SIG-M5 treated with dmso at 0.1 percent for 504 hours (cell line): ENCODE measurements around the gene CBY1.

ENCODE experiments used
- DNase-seq: peaks from one replicate; lab custom pipeline; 2025; ENCODE audit not compliant: unreplicated experiment; lab: John Stamatoyannopoulos, UW

CBY1 gene

DNA sequence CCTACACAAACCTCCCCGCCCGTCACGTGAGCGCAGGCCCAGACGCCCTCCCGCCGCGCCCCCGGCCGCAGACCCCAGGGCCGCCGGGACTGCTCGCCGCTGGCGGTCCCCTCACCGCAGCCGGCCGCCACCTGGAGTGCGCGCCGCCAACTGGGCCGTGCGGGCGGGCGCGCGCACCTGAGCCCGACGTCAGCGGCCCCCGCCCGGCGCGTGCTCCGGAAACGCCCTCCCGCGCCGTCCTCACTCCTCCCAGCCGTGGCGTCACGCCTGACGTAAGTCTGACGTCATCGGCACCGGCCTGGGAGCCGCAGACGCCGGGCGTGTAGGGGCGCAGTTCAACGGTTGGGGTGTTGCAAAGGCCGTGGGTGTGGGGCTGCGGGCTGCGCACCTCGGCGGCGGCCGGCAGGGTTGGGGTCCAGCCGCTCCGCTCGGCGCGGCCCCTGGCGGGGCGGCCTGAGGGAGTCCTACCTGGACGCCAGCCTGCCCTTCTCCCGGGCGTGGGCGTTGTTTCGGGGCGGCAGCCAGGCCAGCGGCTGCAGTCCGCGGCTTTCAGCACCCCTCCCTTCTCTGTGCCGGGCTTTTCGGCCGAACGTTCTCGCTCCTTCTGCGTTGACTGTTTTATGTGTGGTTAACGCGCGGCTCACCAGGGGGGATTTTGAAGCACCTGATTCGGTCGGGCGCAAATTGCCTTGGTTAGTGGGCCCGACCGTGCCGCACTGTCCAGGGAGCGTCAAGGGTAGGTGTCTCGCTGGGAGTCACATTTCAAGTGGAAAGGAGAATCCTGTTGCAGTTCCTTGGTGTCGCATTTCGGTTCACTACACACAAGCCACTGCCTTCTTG is 44.6 kb downstream of the CBY1 start, which contains the start of gene JOSD1:
TSS of gene JOSD1 (minus strand) at position 155 of the 840 bp plus-strand sequence. CDS start 956 bp downstream, outside the sequence.
- peak; percentile 74 for DNase-seq

DNA sequence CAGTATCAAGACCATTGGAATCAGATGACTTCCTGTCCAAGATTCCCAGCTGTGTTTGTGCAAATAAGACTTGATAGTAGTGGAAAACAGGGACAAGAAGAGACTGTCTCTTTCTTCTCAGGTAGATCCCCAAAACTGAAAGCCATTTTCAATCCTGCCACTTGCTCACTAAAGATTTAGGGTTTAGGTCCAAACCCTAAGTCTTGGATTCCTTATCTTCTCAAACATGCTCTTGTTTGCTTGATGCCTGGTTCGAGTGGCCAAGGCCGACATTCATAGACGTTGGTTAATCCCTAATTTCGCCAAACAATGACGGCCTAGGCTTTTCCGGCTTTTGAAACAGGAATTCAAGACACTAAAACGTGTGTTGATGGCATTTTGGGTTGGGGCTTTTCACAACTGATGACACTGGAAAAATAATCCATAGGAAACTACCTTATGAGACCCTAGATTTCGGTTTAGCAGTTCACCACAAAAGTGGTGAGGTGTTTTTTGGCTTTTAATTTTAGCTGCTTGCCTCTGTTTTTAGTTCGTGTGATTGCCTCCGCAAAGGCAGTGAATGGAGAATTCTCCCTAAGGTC is 48.3 kb downstream of the CBY1 start:
- DNase-seq = no peak

DNA sequence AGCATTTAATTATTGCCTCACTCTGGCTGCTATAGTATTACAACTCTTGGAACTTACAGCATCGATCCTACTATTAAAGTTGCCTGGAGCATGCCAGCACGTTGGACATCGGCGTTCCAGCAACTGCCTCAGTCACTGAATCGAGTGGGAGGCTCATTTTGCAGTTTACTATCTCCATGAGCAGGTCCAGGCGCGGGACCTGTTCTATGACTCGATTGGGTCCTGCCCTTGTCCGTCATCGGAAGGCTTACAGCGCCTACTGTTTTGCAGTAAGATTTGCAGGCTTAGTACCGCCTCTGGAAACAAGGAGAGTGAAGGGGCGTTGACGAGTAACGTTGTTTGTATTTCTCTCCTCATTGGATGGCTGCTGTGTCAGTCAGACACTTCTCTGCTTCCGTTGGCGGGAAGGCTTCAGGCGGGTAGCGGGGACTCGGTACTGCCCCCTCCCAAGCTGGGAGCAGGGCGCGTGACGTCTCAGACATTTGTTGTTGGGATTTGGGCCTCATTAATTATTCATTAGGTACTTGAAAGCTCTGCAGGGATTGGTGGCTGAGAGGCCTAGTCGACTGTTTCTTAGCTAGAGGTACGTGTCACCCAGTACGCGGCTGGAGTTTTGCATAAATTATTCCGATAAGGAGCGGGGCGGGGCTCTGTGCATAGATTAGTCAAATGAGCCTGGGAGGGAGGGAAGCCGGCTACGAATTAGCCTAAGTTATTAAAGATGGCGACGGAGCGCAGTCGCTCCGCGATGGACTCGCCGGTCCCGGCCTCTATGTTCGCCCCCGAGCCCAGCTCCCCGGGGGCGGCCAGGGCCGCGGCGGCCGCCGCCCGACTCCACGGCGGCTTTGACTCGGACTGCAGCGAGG is 49.0 kb downstream of the CBY1 start, which contains the start of gene GTPBP1:
TSS of gene GTPBP1 (plus strand) at position 710 of the 866 bp plus-strand sequence. CDS start at position 722, 12 bp downstream.
- peak; percentile 100 for DNase-seq

DNA sequence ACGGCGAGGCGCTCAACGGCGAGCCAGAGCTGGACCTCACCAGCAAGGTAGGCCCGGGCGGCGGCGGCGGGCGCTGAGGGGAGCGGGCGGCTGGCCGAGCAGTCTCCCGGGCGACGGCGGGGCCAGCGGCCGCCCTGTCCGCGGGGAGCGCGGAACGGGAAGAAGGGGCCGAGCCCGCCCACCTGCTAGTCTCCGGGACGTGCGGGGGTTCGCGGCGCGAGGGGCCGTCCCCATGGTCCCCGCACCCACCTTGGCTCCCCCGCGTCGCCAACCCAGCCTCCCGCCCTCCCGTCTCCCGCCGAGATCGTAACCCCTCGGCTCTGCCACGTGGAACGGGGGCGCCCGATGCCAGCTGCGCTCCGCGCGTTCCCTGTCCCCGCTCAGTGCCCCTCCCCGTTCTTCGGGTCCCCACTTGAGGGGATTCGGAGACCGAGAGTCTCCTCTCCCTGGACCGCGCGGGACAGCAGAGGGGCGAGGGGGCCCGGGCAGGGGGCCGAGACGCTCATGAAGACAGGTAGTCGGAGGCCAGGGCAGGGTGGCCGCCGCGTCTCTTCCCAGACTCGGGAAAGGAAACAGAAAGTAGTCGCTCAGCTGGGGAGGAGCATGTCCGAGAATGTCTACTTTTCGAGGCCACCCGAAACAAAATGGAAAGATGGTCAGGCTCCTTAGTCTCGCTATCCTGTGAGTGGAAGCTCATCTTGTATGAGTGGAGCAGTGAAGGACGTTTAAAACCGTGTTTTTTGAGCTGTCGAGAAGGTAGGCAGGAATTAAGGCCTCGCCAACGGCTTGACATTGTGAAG is 49.9 kb downstream of the CBY1 start:
- no peak for DNase-seq

DNA sequence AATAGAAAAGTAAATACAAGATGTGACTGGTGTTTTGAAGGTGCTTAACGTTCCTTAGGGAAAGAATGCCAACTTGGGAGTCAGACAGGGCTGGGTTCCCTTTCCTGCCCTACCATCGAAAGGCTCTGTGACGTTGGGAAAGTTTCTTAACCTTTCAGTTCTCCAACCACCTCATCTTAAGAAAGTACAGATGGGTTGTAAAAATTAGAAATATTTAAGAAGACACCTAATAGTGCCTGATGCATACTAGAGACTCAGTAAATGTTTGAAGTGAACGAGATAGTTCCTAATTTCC is 50.4 kb downstream of the CBY1 start:
- no peak for DNase-seq

DNA sequence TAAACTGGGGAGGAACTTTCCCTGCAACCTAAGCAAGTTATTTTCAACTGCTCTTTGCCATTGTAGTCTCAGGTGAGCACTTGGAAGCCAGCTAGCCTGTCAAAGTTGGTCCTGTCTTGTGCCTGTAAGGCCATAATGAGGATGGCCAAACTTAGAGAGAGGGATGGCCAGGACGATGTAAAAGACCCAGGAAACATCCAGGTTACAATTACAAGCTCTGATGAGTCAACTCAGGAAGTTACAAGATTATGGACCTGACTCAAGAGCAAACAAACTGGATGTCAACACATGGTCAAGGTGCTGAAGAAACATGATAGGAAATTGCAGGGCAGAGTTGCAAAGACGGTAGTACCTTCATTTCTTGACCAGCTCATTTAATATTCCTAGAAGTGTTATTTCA is 50.9 kb downstream of the CBY1 start:
- peak; percentile 31 for DNase-seq

DNA sequence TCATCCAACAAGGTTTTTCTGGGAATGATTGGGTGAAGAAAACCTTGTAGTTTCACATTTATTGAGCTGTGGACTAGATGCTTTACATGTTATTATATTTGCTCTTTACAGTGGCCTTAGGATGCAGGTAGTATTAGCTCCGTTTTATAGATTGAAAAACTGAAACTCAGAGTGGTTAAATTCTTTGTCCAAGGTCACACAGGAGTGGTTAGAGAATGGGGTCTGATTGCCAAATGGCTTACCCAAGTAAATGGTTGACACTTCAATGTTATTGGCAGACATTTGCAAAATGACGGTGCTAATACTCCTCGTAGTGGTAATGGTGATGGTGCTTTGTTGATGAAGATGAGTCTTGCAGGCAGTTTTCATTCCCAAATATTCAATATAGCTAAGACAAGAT is 51.5 kb downstream of the CBY1 start:
- DNase-seq = no peak

DNA sequence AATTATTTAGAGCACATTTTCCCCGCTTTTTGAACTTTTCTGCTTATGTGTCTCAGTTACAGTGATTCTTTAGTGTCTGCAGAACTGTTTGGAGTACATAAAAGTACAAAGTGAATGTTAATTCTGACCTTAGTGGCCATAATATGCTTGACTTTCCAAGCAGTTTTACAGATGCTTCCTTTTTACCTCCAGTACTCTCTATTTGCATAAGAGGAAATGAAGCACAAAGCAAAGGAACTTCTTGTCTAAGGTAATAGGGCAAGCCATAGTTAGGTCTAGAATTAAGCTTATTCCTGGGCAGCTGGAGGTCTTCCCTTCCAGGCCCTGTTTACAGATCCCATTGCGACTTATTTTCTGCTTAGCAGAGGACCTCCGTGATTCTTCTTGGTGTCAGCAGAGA is 52.9 kb downstream of the CBY1 start:
- no peak for DNase-seq

DNA sequence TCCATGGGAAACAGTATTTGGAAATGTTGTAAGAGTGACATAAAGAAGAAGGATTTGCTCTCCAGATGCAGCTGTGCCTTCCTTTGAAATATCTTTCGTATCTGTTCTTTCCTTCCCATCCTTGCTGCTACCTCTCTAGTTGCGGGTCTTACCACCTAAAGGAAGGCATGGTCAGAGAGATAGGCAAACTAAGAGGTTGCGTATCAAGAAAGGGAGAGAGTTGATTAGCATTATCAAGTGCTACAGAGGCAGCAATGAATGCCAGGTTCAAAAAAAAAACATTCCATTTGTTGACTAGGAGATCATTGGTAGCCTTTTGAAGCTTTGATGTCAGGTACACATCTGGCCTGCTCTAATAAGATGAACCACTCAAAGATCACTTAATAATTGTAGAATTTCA is 53.9 kb downstream of the CBY1 start:
- DNase-seq = no peak

DNA sequence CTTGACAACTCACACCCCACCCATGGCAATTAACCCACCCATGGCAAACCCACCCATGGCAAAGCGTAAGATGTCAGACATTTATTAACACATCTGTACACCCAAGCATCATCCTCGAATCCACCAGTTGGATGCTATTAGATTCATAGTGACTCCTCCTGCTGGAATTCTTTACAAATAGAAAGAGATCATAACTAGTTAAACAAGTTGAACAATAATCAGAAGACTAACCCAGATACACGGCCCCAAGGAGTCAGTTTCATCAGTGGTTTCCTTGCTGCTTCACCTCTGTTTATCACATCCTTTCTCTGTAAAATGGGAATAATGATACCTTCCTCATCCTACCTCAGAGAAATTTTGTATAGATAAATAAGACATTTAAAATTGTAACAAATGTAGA is 54.4 kb downstream of the CBY1 start:
- no peak for DNase-seq

DNA sequence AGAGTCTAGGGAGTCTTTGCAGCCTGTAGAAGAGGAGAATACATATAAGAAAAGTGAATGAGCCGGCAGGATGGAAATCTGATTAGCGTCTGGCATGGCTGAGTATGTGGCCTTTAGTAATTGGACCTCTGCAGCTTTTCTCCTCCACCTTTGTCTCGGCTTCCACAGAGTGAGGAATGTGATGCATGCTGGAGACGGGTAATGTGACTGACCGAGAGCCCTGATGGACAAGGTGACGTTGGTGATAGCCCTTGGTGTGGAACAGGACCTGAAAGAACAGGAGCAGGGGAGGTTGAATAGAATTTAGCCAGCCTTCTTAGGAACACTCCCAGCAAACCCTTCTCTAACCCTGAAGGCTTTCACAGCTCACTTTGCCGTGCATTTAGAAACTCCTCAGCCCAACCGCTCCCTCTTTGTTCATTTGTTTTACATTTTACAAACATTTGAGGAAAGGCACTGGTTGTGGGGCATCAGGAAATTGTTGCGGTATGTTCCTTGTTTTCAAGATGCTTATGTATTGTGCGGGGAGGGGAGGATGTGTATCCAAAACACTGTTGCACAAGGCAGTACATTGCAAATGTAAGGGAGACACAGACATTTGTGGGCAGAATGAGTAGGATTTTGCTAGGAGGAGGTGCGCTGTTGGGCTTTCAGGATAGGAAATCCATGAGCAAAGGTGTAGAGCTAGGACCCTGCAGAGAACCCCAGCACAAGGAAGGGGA is 56.2 kb downstream of the CBY1 start:
- no peak for DNase-seq

DNA sequence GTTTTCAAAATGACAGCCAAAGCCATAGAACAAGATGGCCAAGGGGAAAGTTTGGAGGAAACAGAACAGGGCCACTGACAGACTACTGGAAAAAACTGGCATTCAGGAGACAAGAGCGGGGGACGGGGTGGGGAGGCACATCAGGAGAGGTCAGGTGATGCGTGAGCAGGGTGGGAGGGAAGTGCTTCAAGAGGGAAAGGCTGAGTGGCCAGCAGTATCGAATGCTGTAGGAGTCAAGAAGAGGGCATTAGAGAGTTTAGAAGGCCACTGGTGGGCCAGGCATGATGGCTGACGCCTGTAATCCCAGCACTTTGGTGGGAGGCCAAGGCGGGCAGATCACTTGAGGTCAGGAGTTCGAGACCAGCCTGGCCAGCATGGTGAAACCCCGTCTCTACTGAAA is 57.5 kb downstream of the CBY1 start:
- no peak for DNase-seq

DNA sequence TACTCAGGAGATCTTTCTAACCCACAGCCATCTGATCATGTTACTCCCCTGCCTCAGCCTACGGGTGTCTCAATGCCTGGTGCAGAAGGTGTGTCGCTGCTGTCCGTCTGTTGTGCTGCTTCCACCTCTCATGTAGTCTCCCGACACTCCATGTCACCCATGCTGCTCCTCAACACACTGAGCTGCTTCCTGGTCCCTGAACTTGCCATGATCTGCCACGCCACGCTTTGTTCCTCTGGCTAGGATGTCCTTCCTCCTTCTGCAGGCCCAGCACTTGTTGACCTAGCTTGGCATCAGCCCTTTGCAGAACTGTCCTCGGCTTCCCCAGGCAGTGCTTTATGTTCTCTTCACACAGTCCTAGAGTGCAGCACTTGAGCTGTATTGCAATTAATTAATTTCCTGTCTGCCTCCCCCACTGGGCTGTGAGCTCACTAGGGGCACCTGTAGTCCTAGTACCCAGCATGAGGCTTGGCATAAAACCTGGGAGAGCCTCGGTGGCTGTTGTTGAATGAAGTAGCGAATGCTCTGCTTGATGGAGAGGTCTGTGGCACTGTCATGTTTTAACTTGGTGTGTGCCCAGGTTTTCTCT is 58.8 kb downstream of the CBY1 start:
- DNase-seq = no peak

DNA sequence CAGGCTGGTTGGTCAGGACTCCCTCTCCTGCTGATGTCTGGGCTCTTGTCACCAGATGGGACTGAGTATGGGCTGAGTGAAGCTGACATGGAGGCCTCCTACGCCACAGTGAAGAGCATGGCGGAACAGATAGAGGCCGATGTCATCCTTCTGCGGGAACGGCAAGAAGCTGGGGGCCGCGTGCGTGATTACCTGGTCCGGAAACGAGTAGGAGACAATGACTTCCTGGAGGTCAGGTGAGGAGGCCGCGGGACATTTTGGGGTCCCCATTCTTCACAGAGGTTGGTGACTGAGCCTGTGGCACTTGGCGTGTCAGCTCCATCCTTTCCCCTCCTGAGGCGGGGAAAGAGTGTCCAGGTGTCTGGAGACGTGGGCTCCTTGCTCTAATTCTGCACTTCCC is 59.4 kb downstream of the CBY1 start:
- no peak for DNase-seq

DNA sequence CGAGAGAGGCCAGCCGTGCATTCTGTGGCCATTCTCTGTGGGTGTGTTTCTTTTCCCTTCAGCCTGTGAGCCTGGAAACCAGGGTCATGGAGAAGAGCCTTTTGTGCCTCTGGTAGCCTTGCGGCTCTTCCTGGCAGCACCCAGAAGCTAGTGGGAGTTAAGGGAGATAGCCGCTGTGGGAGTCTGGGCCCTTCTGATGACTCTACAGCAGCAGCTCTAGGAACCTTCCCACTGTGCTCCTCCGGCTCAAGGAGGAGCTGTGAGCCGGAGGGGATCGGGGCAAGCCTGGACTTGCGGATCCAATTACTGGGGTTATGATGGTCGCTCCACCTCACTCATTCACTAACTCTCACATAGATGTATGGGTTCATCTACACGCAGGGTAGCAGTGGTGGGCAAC is 59.8 kb downstream of the CBY1 start:
- DNase-seq = no peak

DNA sequence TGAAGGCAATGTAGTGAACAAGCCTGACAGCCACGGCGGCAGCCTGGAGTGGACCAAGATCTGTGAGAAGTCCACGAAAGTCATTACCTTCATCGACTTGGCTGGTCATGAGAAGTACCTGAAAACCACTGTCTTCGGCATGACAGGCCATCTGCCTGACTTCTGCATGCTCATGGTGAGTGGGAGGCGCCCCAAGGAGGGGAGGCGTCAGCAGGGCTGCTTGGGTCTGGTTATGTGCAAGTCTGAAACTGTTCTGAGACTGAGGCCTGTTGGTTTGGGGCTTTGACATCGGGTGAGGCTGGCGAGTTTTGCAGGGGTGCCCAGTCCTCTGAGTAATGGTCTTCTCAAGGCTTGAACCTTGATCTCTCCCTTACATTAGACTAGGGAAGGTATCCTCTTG is 60.4 kb downstream of the CBY1 start:
- no peak for DNase-seq

DNA sequence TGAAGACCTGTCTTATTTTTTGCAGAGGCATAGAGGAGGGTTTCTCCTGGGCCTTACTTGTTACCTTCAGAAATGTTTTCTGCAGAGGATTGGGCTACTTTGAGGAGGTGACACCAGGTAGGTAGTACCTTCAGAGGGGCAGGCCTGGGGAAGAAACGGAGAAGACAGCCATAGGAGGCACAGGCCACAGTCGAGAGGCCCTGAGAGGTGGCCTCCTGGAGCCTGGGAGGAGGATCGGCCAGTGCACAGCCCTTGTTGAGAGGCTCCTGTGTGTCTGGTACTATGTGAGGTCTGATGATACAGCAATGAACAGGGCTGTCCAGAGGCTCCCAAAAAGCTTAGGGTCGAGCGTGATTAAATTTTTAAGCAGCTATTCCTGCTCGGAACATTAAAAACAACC is 60.8 kb downstream of the CBY1 start:
- DNase-seq = no peak

DNA sequence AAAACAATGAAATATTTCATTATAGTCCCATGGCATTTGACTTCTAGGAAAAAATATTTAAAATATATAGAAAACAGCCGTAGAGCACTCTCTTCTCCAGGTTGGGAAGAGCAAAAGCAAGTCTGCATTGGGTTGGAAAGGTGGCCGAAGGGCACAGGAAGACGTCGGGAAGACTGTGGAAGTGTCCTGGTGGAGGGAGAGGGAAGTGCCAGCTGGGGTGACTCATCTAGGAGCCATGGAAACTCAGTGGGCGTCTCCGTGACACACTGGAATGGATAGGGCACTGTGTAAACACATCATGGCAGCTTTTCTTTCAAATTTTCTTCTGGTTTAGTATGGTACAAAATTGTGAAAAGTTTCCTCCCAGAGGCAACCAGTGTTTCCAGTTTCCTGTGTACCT is 62.0 kb downstream of the CBY1 start:
- no peak for DNase-seq

DNA sequence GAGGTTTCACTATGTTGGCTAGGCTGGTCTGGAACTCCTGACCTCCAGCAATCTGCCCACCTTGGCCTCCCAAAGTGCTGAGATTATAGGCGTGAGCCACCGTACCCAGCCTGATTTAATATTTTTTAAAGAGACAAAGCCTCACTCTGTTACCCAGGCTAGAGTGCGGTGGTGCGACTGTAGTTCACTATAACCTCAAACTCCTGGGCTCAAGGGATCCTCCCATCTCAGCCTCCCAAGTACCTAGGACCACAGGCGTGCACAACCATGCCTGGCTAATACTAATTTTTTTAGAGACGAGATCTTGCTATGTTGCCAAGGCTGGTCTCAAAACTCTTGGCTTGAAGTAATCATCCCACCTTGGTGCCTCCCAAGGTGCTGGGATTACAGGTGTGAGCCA is 62.8 kb downstream of the CBY1 start:
- no peak for DNase-seq

DNA sequence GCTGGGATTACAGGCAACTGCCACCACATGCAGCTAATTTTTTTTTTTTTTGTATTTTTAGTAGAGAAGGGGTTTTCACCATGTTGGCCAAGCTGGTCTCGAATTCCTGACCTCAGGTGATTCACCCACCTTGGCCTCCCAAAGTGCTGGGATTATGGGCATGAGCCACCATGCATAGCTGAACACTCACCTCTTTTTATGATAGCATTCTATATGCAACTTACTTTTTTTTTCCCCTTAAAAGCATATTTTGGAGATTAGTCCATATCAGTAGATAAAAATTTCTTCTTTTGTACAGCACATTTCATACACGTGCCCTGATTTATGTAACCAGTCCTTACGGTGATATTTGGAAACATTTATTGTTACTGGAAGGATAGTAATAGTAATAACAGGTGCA is 63.9 kb downstream of the CBY1 start:
- no peak for DNase-seq
